GM19372 (cell line): ENCODE measurements around the gene PAQR9.

ENCODE experiments used
- ATAC-seq: cut with Tn5 transposase; IDR thresholded peaks from one replicate; pipeline ENCODE4 v1.9.1; 2021; ENCODE audit warnings: mild to moderate bottlenecking, low read depth, moderate library complexity; ENCODE audit not compliant: unreplicated experiment

Gene PAQR9

DNA sequence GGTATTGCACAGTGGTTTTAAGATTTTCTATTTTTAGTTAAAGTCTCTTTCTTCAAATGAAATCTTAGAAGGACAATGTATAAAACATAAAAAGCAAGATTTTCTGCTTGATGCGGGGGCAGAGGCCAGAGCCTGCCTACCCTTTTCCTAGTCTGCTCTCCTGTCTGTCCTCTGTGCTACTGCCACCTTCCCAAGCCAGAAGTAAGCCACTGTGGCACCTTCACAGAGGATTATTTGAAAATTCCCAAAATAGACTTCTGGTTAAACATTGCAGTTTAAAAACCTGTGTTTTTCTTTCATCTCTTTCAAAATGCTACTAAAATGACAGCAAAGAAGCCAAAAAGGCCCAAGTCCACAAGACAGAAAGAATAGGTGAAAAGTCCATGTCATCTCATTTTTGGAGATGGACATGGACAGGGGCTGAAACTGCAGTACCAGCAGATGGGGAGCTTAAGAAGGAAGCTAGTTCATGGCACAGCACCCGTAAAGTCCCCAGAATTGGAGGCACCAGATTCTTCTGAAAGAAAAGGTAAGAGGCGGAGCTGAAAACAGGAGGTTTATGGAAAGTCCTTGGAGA lies 37.0 kb downstream of the PAQR9 start:
- ATAC-seq, result no peak

DNA sequence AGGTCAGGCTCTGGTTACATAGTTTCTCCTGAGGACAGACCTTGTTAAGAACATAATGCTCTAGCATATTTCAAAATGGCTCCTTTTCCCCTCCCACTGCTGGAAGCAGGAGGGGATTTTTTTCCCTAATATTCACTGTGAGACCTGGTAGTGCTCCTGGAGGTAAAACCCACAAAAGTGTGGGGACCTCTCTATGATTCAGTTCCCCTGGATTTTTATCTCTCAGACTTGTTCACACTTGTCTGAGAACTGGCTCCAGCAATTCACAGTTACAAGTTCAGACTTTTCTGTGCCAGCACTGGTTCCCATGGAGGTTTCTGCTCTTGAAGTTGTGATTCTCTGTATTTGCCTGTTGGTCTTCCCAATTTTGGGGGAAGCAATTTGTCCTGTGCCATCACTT lies 38.3 kb downstream of the PAQR9 start:
- no peak for ATAC-seq

GRCh38 chr3:142923694-142924093 lies 39.8 kb downstream of the PAQR9 start:
- no peak for ATAC-seq

- ATAC-seq, result no peak
These were observed 46.9 kb downstream of the PAQR9 start for GRCh38 chr3:142916605-142917004.

GRCh38 chr3:142915636-142916035 lies 47.8 kb downstream of the PAQR9 start:
- no peak for ATAC-seq

- no peak for ATAC-seq
These were observed 49.1 kb downstream of the PAQR9 start for GRCh38 chr3:142914286-142914811.

DNA sequence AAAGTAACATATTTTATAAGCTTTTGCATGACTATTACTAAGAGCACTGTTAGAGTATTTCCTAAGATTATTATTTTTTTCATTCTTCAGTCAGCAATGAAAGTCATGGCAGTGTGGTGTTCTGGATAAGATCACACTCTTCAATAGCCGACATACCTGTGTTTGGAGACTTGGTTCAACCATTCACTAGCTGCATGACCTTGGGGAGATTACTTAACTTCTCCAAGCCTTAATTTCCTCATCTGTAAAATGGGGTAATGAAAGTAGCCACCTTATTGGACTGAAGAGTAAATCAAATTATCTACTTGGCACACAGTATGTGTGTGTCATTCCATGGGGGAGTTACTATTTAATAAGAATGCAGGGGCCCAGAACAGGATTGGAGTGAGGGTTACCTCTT lies 50.0 kb downstream of the PAQR9 start:
- ATAC-seq, result no peak

GRCh38 chr3:142912402-142913172 lies 50.9 kb downstream of the PAQR9 start:
- ATAC-seq, result no peak
